Posterior cingulate gyrus (tissue), 11 donors: ENCODE measurements around the gene MFNG.
A peak's percentile ranks its signal among the peaks of the same experiment; 100 is the strongest.

Experiments used
- DNase-seq, 10 donors: peaks; one replicate each; pipeline versions ENCODE4 v3.0.0 to v3.0.0-alpha.2; 2020 to 2021; ENCODE audit warnings: mixed read lengths in 3 of 10
- intact Hi-C: fragments of 100-400 bp; cut with DNase I; formaldehyde crosslinking; loops from one replicate; pipeline ENCODE4 v1.15.1; 2023

The MFNG gene

DNA sequence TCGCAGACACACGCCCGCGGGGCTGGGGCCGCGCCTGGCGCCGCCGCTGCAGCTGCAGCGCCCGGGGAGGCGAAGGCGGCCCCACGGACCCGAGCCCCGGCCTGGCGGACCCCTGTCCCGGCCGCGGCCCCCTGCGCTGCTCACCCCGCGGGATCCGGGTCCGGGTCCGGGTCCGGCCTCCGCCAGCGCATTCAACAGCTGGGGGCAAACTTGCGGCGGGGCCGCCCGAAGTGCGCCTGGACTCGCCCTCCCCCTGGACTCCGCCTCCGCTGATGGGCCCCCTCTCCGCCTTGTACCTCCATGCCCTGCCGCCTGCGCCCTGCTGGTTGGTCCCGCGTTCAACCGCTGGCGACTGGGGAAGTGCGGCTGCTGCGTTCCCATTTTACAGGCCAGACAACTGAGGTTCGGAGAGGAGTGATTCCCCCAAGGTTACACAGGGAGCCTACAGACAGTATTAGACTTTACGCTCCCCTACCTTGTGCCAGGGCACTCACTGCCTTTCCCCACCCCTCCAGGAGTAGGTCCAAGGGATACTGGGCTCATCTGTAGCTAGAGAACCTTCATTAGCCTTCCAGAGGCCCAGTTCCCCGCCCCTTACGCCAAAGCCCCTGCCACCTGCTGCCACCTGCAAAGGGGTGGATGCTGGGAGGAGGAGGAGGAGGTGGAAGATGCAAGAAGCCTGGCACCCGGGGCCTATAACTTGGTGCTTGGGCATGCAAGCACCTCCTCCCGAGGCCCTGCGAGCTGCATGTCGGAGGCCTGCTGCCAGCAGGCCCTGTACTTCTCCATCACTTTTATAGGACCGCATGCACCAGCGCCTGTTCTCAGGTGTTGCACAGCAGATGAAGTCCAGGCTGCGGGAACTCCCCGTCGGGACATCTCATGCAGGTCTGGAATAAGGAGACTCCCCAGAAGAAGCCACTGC, 58.2 kb downstream of the MFNG start:
- DNase-seq = peak in 3 of 10 donors; percentile 71 to 86 (median 80)
- intact Hi-C loops = loop anchor here (5.0 kb wide), 2 partner anchors 91 to 111 kb away; no protein-coding TSS in a partner anchor

DNA sequence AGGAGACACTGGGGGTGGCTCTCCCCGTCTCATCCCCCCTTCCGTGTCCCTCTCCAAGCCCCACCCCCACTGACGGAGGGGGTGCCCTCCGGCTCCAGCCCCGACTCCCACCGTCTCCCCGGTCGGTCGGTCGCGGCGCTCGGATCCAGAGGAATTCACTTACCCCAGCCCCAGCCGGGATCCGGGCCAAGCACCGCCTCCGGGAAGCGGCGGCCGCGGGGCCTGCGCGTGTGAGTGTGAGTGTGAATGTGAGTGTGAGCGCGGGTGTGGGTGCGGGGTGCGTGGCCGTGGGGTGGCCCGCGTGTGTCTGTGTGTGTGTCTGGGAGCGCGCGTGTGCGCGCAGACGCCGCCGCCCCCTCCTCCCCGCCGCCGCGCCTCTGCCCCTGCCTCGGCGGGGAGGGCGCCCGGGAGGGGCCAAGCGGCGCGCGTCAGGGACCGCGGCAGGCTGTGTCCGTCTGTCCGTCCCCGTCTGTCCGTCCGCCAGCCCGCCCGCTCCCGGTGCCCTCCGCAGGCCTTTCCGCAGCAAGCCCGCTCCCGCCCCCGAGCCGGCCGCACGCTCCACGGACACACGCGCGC, 59.0 kb downstream of the MFNG start, which contains the start of gene ELFN2:
ELFN2 (minus strand) TSS at position 345 of the 576 bp plus-strand sequence. CDS start 51,945 bp downstream, outside the sequence.
- intact Hi-C loops = loop anchor here (5.0 kb wide), 2 partner anchors 90 to 110 kb away; no protein-coding TSS in a partner anchor
- DNase-seq = peak in 5 of 10 donors; percentile 25 to 91 (median 52)

DNA sequence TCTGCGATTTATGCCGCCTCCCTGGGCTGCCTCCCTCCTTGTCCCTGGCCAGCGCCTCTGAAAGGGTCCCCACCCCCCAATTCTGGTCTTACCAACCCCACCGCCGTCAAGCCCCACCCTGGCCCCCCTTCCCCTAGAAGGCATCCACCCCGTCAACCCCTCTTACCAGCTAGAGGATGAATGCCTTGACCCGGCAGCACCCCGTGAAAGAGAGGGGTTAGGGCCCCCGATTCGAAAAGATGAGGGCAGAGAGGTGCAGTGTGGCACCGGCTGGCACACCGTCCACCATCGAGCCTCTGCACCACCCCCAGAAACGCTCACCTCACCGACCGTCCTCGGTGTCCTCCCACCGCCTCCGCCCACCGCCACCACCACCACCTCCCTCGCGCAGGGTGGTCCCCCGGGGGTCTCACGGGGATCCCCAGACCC, 59.5 kb downstream of the MFNG start:
- DNase-seq = peak in 1 of 10 donors; percentile 68
- intact Hi-C loops = loop anchor here (5.0 kb wide), 2 partner anchors 89 to 109 kb away; no protein-coding TSS in a partner anchor

DNA sequence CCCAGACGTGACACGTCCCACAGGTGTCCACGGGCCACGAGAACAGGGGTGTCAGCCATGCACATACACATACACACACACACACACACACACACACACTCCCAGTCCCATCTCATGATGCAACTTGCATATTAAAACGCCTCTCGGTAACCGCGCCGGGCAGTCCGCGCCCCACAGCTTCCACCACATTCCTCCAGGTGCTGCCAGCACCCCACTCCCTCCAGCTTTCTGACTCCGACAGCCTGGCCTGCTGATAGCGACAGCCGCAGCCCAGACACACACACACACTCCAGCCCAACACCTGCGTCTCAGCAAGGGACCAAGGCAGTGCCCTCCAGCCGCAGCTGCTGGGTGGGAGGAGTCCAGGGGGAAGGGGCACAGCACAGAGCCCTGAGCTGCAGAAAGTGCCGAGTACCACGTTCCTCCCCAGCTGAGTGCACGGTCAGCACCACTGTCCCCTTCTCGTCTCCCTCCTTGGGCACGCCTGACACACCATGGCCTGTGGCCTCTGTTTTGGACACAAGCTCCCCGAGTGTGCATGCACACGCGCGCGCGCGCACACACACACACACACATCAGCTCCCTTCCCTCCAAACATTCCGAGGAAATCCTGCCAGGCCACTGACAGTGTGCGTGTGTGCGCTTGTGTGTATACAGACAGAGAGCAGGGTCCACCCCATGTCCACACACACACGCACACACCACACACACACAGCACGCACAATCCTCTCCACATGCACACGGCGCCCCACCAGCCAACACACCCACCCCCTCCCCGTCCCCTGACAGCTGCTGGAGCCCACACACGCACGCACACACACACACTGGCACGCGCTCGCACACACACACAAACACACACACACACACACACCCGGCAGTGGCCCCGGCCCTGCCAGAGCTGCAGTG, 60.1 kb downstream of the MFNG start:
- intact Hi-C loops = loop anchor here (5.0 kb wide), 2 partner anchors 89 to 109 kb away; no protein-coding TSS in a partner anchor
- DNase-seq = peak in 3 of 10 donors; percentile 34 to 83 (median 81)

DNA sequence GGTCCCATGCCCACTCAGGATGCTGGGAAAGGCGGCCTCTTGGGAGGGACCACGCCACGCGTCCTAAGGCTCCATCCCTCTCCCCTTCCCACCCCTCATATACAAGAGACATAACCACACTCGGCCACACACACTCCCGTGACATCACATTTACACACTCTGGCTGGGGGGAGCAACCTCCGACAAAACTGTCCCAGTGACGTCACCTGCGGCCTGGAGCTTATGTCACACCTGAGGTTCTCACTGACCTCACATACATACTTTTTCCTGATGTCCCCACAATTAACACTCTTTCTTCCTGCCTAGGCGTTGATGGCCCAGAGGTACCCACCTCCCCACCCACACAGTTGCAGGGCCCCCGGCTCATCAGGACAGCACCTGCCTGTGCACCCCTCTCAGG, 60.8 kb downstream of the MFNG start:
- intact Hi-C loops = loop anchor here (5.0 kb wide), 2 partner anchors 88 to 108 kb away; no protein-coding TSS in a partner anchor
- DNase-seq = no peak

DNA sequence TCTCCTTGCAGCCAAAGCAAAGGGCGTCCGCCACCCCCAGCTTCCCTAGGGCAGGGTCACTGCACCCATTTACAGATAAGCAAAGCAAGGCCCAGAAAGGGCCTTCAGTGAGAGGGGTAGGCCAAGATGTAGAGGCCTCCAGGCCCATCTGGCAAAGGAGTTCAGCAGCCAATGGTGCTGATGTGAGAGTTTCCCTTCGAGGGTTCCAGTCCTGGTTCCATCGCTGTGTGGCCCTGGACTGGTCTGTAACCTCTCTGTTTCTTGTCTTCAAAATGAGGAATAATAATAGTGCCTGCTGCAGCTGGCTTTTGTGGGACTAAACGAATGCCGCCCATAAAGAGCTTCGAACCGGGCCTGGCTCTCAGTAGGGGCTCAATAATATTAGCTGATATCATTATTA, 62.9 kb downstream of the MFNG start:
- no peak for DNase-seq
- intact Hi-C loops = no loop called here

DNA sequence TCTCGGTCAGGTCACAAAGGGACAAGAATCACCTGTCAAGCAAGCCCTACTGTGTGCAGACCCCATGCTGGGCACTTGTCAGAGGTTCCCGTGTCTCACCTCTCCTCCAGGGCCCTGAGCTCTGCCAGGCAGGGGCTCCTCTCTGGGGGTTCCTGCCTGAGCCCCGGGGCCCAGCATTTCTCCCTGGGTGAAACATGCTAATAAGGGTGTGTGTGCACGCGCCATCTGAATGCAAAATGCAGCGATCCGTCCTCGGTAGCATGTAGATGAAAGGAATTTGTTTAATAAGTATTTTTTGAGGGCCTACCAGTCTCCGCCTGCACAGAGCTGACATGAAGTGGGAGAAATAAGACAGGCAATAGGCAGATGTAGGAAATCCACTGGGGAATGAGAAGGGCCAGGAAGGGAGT, 64.7 kb downstream of the MFNG start:
- DNase-seq = peak in 2 of 10 donors; percentile 44 to 81
- intact Hi-C loops = no loop called here

DNA sequence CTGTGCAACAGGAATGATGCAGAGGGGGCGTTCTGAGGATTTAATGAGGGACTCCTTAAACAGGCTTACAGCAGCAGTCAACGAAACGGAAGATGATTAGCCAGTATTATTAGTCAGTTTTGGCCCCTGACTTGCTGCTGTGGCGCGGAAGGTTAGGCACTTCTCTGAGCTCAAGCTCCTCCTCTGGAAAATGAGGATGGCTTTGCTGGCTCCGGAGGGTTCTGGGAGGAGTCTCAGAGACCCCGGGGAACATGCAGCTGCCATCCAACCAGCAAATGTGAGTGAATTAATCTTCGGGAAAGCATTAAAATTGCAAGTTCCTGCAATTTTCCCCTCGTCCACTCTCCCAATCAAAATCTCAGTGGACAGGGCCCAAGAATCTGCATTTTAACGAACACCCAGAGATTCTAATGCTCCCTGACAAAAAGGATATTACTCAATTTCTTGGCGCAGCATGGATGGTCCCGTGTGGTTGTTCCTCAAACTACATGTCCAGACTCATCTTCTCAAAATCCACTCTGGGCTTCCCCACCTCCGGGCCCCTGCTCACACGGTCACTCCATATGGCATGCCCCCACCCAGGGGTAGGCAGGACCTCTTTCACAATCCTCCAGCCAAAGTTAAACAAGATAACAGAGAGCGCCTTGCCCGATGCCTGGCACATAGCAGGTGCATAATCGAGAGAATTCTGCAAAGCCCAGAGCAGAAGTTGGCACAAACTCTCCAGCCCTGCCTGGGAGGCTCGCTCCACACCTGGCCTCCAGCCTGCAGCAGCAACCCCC, 65.3 kb downstream of the MFNG start:
- intact Hi-C loops = no loop called here
- peak in 1 of 10 donors; percentile 71 for DNase-seq

DNA sequence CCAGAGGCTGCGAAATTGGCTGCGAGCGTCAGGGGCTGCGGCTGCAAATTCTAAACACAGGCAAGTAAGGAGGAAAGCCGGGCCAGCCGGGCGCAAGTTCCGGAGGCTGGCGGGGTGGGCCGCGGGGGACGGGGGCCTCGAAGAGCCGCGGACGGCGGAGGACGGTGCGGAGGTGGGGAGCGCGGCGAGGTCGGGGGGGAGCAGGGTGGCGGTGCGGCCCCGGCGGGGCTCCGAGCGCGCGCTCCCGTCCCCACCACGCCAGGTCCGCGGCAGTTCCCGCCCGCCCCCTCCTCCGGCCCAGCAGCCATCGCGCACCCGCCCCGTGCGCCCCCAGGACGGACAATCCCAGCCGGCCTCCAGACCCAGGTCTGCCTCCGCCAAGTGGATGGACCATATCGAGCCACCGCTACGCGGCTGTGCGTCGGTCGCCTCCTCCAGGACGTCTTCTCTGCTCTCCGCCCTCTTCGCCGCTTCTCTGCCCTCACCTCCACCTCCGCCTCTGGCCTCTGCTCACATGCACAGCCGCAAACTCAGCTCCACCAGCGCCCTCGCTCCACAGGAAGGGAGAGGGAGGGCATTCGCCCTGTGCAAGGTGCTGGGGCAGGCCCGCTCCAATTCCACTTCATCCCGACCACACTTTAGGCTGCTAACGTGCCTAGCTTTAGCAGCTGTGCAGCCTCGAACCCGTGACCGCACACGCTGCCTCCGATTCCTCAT, 66.1 kb downstream of the MFNG start:
- peak in 1 of 10 donors; percentile 80 for DNase-seq
- intact Hi-C loops = no loop called here

DNA sequence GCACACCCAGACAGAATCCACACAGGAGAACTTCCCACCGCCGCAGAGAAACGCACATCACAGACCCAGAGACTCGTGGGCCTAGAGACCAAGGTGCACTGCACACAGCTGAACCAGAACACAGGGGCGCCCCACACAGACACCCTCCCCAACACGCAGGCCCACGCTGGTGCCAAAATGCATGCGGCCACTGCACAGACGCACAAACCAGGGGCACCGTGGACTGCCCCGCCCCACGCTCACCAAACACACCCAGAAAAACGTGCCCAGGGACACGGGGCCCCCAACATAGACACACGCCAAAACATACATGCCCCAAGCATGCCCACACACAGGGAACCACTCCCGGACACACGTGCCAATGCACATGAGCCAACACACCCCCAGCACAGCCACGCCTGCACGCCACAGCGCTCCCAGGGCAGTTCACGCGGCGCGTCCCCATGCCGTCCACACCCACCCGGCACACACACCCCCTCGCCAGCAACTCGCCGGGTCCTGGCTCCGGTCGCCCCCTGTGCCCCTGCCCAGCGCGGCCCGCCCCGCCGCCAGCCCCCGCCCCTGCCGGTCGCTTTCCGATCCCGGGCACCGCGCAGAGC, 66.7 kb downstream of the MFNG start:
- intact Hi-C loops = no loop called here
- DNase-seq = peak in 2 of 10 donors; percentile 85 to 86
